ENCODE data around the gene ATP11A. TPM values are rescaled to one million over a fixed set of nuclear protein-coding genes. Genes with fewer than 3 reads are reported as not detected.

The ATP11A gene
- total RNA-seq, 1 experiment from 2014 or later, result 80.4 TPM

DNA sequence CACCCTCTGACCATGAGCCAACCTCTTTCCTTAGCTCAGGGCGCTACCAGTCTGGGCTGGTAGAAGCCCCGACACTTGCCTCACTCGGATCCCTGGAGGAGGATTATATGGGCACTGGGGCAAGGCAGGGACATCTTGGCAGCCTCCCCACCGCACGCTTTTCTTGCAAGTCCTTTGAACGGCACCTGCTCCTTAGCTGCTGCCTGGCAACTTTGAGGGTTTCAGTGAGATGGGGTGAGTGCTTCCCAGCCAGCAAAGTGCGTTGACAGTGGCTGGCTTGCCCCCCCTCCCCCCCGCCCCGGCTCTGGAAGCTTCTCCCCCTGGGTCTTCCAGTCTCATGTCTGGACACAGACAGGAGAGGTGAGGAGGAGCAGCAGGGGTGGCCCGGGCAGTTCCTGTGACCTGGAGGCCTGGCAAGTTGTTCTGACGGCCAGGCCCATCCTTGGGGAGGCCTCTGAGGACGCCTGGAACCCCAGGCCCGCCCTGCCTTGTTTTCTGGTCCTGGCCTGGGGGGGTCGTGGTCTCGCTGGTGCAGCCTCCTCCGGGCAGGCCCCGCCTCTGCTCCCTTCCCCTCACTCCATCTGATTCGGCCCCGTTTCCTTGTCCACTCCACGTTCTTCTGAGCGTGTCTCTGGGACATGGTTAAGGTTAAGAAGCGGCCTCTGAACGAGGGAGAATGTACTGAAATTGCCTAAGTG, 75.2 kb downstream of the ATP11A start:
- no peak for ATAC-seq
- POLR2A ChIA-PET, result no interaction called here
- CTCF ChIA-PET, result no interaction called here

DNA sequence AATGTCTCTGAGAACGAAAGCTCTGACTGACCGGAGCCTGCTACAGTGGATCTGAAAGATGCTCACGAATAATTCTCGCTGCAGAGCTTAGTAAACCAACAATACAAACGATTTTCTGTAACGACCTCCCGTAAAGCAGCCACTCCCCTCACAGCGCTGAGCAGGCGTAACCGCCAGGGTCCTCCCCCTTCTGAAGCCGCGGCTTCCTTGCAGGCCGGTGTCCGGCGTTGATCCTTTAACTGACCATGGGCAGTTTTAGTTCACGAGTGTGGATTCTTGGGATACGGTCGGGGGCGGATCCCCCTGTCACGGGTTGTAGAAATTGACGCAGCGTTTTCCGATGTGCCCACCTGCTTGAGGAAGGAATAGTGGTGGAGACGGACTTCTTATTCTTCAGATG, 75.9 kb downstream of the ATP11A start:
- no peak for ATAC-seq
- CTCF ChIA-PET, result no interaction called here
- Histone ChIP-seq H3K4me3 (replicated peaks in 1 of 2; ENCODE audit: low read depth in 1 of 2, low read length in 2 of 2) (no peak overlapping the region), H3K27ac (ENCODE audit: low read depth, low read length) (no peak overlapping the region), H2AFZ (ENCODE audit: low read depth, low read length, poor library complexity, severe bottlenecking) (no peak overlapping the region), H3K27me3 (ENCODE audit: insufficient read depth, low read length) (no peaks in the 10 kb centered on the region), H4K20me1 (ENCODE audit: insufficient read depth) (no peaks in the 10 kb centered on the region), H3K9ac (ENCODE audit: low read length) (no peak overlapping the region), H3K4me1 (ENCODE audit: control insufficient read depth in 1 of 2, insufficient read depth in 2 of 2, low read length in 2 of 2) (peaks cover 0 to 5% of the 10 kb centered on the region in 2 experiments; a peak in 3 of 4 replicates), H3K79me2 (ENCODE audit: insufficient read depth, low read length) (peaks cover 12% of the 10 kb centered on the region; the same call in 1 of the 2 replicates), H3K36me3 (ENCODE audit: control insufficient read depth in 1 of 2, insufficient read depth in 2 of 2, low read length in 2 of 2) (no peaks in the 10 kb centered on the region), H3K9me2 (ENCODE audit: insufficient read depth) (no peaks in the 10 kb centered on the region), H3K9me3 (ENCODE audit: control insufficient read depth in 1 of 2, insufficient read depth in 1 of 2, low read depth in 1 of 2, low read length in 2 of 2) (no peaks in the 10 kb centered on the region), H3K4me2 (ENCODE audit: low read length) (no peak overlapping the region)
- DNase-seq (ENCODE audit: low read depth, low spot score), result no peak
- TF ChIP-seq JUND (IDR thresholded peaks at IDR 0.05) (no peak), SP1 (IDR thresholded peaks at IDR 0.05; ENCODE audit: low read depth) (no peak), YY1 (IDR thresholded peaks at IDR 0.05; ENCODE audit: extremely low read depth, insufficient replicate concordance, low read depth, low read length) (no peak), POLR2A (IDR thresholded peaks at IDR 0.05; ENCODE audit: borderline replicate concordance, extremely low read depth, insufficient read depth, insufficient read length) (no peak), RAD21 (IDR thresholded peaks at IDR 0.05; ENCODE audit: low read depth) (no peak), ZNF274 (IDR thresholded peaks at IDR 0.05; ENCODE audit: low read depth, low read length) (no peak)
- TF ChIP-seq, protein P1, sequence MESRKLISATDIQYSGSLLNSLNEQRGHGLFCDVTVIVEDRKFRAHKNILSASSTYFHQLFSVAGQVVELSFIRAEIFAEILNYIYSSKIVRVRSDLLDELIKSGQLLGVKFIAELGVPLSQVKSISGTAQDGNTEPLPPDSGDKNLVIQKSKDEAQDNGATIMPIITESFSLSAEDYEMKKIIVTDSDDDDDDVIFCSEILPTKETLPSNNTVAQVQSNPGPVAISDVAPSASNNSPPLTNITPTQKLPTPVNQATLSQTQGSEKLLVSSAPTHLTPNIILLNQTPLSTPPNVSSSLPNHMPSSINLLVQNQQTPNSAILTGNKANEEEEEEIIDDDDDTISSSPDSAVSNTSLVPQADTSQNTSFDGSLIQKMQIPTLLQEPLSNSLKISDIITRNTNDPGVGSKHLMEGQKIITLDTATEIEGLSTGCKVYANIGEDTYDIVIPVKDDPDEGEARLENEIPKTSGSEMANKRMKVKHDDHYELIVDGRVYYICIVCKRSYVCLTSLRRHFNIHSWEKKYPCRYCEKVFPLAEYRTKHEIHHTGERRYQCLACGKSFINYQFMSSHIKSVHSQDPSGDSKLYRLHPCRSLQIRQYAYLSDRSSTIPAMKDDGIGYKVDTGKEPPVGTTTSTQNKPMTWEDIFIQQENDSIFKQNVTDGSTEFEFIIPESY (IDR thresholded peaks at IDR 0.05; ENCODE audit: extremely low read depth, insufficient replicate concordance, low read length), result no peak
- POLR2A ChIA-PET, result no interaction called here
- RAD21 ChIA-PET (ENCODE audit: low non-redundant PET in 1 of 2, low total read pairs in 2 of 2, uncharacterized antibody in 2 of 2, unreplicated experiment in 2 of 2), result no interaction called here
- intact Hi-C loops (cut with micrococcal nuclease), result no loop called here
- BruUV-seq (replicated peaks), result no TSS peak

More for the DNA sequence above, 75.2 kb downstream of the ATP11A start:
- Histone ChIP-seq H4K20me1 (ENCODE audit: insufficient read depth) (no peaks in the 10 kb centered on the region), H3K4me1 (ENCODE audit: control insufficient read depth in 1 of 2, insufficient read depth in 2 of 2, low read length in 2 of 2) (no peaks in the 10 kb centered on the region; a peak in 1 of 4 replicates), H3K27ac (ENCODE audit: low read depth, low read length) (no peak overlapping the region), H3K4me2 (ENCODE audit: low read length) (no peak overlapping the region), H3K79me2 (ENCODE audit: insufficient read depth, low read length) (peaks cover 15% of the 10 kb centered on the region; the same call in 1 of the 2 replicates), H3K4me3 (replicated peaks in 1 of 2; ENCODE audit: low read depth in 1 of 2, low read length in 2 of 2) (no peak overlapping the region), H3K9me3 (ENCODE audit: control insufficient read depth in 1 of 2, insufficient read depth in 1 of 2, low read depth in 1 of 2, low read length in 2 of 2) (no peaks in the 10 kb centered on the region), H3K36me3 (ENCODE audit: control insufficient read depth in 1 of 2, insufficient read depth in 2 of 2, low read length in 2 of 2) (no peaks in the 10 kb centered on the region), H3K9ac (ENCODE audit: low read length) (no peak overlapping the region), H3K27me3 (ENCODE audit: insufficient read depth, low read length) (no peaks in the 10 kb centered on the region), H2AFZ (ENCODE audit: low read depth, low read length, poor library complexity, severe bottlenecking) (no peak overlapping the region), H3K9me2 (ENCODE audit: insufficient read depth) (no peaks in the 10 kb centered on the region)
- no peak for DNase-seq (ENCODE audit: low read depth, low spot score)
- RAD21 ChIA-PET (ENCODE audit: low non-redundant PET in 1 of 2, low total read pairs in 2 of 2, uncharacterized antibody in 2 of 2, unreplicated experiment in 2 of 2), result no interaction called here
- no TSS peak for BruUV-seq (replicated peaks)
- intact Hi-C loops (cut with micrococcal nuclease), result no loop called here
- no peak for TF ChIP-seq POLR2AphosphoS5 (IDR thresholded peaks at IDR 0.05; ENCODE audit: low read depth, low read length)
- no peak for TF ChIP-seq ELF1 (IDR thresholded peaks at IDR 0.05; ENCODE audit: borderline replicate concordance, low read depth)
- TF ChIP-seq, protein P2, sequence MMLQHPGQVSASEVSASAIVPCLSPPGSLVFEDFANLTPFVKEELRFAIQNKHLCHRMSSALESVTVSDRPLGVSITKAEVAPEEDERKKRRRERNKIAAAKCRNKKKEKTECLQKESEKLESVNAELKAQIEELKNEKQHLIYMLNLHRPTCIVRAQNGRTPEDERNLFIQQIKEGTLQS (IDR thresholded peaks at IDR 0.05), result no peak
- TF ChIP-seq RAD21 (IDR thresholded peaks at IDR 0.05; ENCODE audit: low read depth), result no peak

Measured in HCT116 (cell line).